Activated T-helper 1 cell treated with anti-CD3 and anti-CD28 coated beads, Interleukin-12 subunit alpha, Interleukin-12 subunit beta, Interleukin-2, Interleukin-4 antibody, amounts not matched to agents 30 ng/mL and 10 ng/mL and 1 ng/mL, durations not matched to agents 14 hours and 24 hours and 36 hours (primary cell): ENCODE results near the gene PIP4P1. TPM values are rescaled to one million over a fixed set of nuclear protein-coding genes. Genes with fewer than 3 reads are reported as not detected.
A peak's percentile ranks its signal among the peaks of the same experiment; 100 is the strongest.

Experiments
- DNase-seq: peaks from one replicate; pipeline ENCODE4 v3.0.0; 2021; ENCODE audit warnings: low spot score
- H3K27ac Mint-ChIP-seq: one replicate; pipeline ENCODE4 v1.8.0; 2021; ENCODE audit warnings: mild to moderate bottlenecking, mixed read lengths
- H3K27me3 Mint-ChIP-seq: one replicate; pipeline ENCODE4 v1.8.0; 2022; ENCODE audit warnings: mild to moderate bottlenecking, moderate library complexity, mixed read lengths; ENCODE audit not compliant: insufficient read depth
- H3K36me3 Mint-ChIP-seq: one replicate; pipeline ENCODE4 v1.8.0; 2021; ENCODE audit warnings: low read depth, mixed read lengths
- H3K4me1 Mint-ChIP-seq: one replicate; pipeline ENCODE4 v1.8.0; 2021; ENCODE audit warnings: low read depth, mixed read lengths
- H3K4me3 Mint-ChIP-seq: one replicate; pipeline ENCODE4 v1.8.0; 2021; ENCODE audit warnings: mild to moderate bottlenecking, moderate library complexity, mixed read lengths
- H3K9me3 Mint-ChIP-seq: one replicate; pipeline ENCODE4 v1.8.0; 2021; ENCODE audit warnings: mixed read lengths
- intact Hi-C: fragments of 100-400 bp; cut with micrococcal nuclease; formaldehyde crosslinking; loops from one replicate; pipeline ENCODE4 v1.15.1; 2024
- total RNA-seq: library from RNA; stranded (reverse); gene quantifications from 2 replicates; pipeline ENCODE4 v1.2.3, GENCODE V29; 2022

Gene PIP4P1
- total RNA-seq, 1 donor from 2014 or later: 36.6 TPM

DNA sequence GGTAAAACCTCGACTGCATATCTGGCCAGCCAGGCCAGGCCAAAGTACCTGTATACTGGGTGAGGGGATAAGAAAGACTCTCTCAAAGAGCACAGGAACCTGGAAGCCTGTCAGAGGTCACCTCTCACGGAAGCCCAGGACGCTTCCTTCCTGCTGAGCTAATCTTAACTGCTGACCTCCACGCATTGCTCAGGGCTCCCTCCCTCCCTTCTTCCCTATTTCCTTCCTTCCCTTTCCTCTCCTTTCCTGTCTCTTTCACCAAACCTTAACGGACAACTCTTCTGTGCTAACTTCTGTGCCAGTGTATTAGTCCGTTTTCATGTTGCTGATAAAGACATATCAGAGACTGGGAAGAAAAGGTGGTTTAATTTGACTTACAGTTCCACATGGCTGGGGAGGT, 29.3 kb upstream of the PIP4P1 start:
- intact Hi-C loops: no loop called here
- DNase-seq: no peak
- H3K9me3 Mint-ChIP-seq: peaks cover 6% of the 10 kb centered on the region

DNA sequence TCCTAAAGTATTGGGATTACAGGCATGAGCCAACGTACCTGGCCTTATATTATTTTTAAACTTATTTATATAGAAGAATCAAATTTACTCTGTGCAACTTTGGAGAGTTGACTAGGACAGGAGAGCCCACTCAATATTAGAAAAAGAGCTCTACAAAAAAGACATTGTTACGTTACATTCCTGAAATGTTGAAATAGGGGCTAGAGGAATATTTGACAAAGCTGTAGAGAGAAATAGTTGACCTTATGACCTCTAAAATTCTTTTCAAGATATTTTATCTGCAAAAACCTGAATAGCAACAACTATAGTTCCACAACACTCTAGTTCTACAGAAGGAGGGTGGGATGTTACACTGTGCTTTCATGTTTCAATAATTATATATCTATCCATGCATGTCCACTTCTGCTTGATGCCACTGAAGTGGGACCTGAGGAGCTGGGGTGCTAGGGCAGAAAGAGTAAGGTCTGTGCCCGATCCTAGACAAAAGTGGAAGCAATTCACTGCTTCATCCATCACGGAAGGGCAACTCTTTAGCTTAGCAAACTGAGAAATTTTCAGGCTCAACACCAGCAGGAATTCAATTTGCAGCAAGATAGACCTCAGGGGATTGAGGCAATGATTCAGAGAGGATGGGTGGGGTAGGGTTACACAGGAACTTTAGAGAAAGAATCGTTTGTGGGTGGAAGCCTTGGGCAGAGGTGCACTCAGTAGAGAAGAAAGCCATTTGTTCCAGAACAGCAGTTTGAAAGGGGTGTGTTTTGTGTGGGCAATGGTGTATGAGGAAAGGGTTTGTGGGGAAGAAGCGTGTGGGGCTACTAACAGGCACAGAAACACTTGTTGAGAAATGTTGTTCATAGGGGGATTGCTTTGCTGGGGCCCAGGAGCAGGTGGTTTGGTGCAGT, 28.1 kb upstream of the PIP4P1 start:
- H3K9me3 Mint-ChIP-seq: no peaks in the 10 kb centered on the region
- H3K27me3 Mint-ChIP-seq: no peaks in the 10 kb centered on the region
- peaks cover 2% of the 10 kb centered on the region for H3K36me3 Mint-ChIP-seq
- H3K4me1 Mint-ChIP-seq: peaks cover 54% of the 10 kb centered on the region
- peak overlapping the region; percentile 54 for H3K27ac Mint-ChIP-seq
- intact Hi-C loops: no loop called here
- peak overlapping the region; percentile 19 for H3K4me3 Mint-ChIP-seq
- DNase-seq: no peak

More for the DNA sequence above, 29.3 kb upstream of the PIP4P1 start:
- peak overlapping the region; percentile 40 for H3K27ac Mint-ChIP-seq
- H3K4me3 Mint-ChIP-seq: no peak overlapping the region
- H3K27me3 Mint-ChIP-seq: no peaks in the 10 kb centered on the region
- peaks cover 63% of the 10 kb centered on the region for H3K4me1 Mint-ChIP-seq
- H3K36me3 Mint-ChIP-seq: peaks cover 2% of the 10 kb centered on the region

- Mint-ChIP-seq H3K36me3 (no peaks in the 10 kb centered on the region), H3K27me3 (peaks cover 2% of the 10 kb centered on the region), H3K4me3 (no peak overlapping the region), H3K9me3 (no peaks in the 10 kb centered on the region), H3K27ac (no peak overlapping the region), H3K4me1 (peaks cover 47% of the 10 kb centered on the region)
- intact Hi-C loops: no loop called here
- no peak for DNase-seq
These were observed 26.1 kb upstream of the PIP4P1 start for GRCh38 chr14:20487396-20487725.

DNA sequence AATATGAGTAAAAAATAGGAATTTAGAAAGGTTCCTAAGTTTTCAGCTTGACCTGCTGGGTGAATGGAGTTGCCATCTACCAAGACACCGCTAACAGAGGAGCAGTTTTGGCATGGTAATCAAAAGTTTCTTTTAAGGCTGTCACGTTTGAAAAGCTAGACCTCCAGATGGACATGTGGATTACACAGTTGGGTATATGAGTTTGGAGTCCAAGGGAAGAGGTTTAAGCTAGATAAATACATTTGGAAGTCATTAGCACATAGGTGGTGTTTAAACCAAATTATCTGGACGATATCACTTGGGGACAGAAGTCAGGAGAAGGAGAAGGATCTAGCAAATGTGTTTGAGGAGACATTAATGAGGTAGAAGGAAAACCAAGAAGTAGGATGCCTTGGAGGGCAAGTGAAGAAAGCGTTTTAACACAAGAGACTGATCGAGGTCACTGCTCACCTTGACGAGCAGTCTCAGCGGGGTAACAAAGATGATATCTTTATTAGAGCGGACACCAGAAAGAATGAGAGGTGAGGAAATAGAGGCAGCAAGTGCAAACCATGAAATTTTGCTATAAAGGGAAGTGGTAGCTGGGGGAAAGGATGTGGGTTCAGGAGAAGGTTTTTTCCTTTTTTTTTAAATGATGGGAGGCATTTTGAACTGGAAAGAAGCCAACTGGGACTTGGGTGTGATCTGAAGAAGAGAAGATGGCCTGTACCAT, 25.6 kb upstream of the PIP4P1 start:
- Mint-ChIP-seq H3K36me3 (no peaks in the 10 kb centered on the region), H3K4me3 (no peak overlapping the region), H3K4me1 (peaks cover 47% of the 10 kb centered on the region), H3K9me3 (no peaks in the 10 kb centered on the region), H3K27ac (no peak overlapping the region), H3K27me3 (peaks cover 2% of the 10 kb centered on the region)
- intact Hi-C loops: no loop called here
- DNase-seq: no peak

DNA sequence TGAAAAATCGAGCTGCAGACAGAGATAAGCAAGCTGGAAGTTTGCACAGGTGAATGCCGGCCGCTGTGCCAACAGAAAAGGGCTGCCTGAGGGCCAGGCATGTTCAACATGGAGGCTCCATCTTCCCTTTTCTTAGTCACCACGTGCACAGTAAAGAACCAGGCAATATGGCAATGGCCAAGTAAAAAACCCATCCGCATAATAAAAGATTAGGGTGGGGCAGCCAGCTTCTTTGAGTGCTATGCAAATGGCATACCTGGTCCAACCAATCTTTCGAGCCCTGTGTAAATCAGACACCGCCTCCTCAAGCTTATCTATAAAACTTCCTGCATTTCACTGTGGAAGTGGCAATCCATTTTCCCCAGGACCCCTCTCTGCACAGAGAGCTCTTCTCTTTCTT, 24.7 kb upstream of the PIP4P1 start:
- DNase-seq: no peak
- no peak overlapping the region for H3K4me3 Mint-ChIP-seq
- H3K4me1 Mint-ChIP-seq: peaks cover 37% of the 10 kb centered on the region
- no peak overlapping the region for H3K27ac Mint-ChIP-seq
- intact Hi-C loops: no loop called here
- H3K9me3 Mint-ChIP-seq: no peaks in the 10 kb centered on the region
- peaks cover 2% of the 10 kb centered on the region for H3K27me3 Mint-ChIP-seq
- no peaks in the 10 kb centered on the region for H3K36me3 Mint-ChIP-seq

- intact Hi-C loops: no loop called here
- H3K4me1 Mint-ChIP-seq: peaks cover 13% of the 10 kb centered on the region
- peaks cover 13% of the 10 kb centered on the region for H3K36me3 Mint-ChIP-seq
- DNase-seq: no peak
- H3K27ac Mint-ChIP-seq: no peak overlapping the region
- H3K4me3 Mint-ChIP-seq: no peak overlapping the region
- H3K27me3 Mint-ChIP-seq: peaks cover 2% of the 10 kb centered on the region
- no peaks in the 10 kb centered on the region for H3K9me3 Mint-ChIP-seq
These were observed 21.1 kb upstream of the PIP4P1 start for GRCh38 chr14:20482382-20482781.

DNA sequence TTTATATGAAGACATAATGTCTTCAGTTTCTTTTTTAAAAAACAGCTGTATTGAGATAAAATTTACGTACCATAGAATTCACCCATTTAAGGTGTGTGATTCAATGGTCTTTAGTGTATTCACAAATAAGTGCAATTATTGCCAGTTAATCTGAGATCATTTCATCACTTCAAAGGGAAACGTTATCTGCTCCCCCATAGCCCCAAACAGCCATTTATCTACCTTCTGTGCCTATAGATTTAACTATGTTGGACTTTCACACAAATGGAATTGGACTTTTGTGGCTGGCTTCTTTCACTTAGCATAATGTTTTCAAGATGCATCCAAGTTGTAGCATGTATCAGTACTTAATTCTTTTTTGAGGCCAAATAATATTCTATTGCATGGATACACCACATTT, 17.7 kb upstream of the PIP4P1 start:
- Mint-ChIP-seq H3K27ac (no peak overlapping the region), H3K9me3 (no peaks in the 10 kb centered on the region), H3K4me3 (no peak overlapping the region), H3K36me3 (peaks cover 41% of the 10 kb centered on the region), H3K4me1 (peaks cover 38% of the 10 kb centered on the region), H3K27me3 (peaks cover 2% of the 10 kb centered on the region)
- no peak for DNase-seq
- intact Hi-C loops: no loop called here

- Mint-ChIP-seq H3K27me3 (no peaks in the 10 kb centered on the region), H3K9me3 (no peaks in the 10 kb centered on the region), H3K4me3 (peak overlapping the region; percentile 50), H3K36me3 (peaks cover 50% of the 10 kb centered on the region), H3K27ac (peak overlapping the region; percentile 82), H3K4me1 (peaks cover 49% of the 10 kb centered on the region)
- intact Hi-C loops: loop anchor here (1.0 kb wide), 1 partner anchor 8 kb away; the partner anchor contains the start of gene PNP
- no peak for DNase-seq
These were observed 16.1 kb upstream of the PIP4P1 start for GRCh38 chr14:20477211-20477876.

DNA sequence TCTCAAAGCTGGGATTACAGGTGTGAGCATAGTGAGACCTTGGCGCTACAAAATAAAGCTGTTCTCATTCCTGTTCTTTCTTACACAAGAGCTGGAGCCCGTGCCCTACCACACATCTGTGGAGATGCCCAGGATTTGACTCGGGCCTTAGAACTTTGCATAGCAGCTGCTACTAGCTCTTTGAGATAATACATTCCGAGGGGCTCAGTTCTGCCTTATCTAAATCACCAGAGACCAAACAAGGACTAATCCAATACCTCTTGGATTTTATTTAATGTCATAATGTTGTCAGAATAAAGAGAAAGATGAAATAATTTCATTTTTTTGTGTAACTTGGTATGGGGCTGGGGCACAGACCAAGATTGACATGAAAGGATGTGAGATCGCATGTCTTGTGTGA, 15.5 kb upstream of the PIP4P1 start:
- Mint-ChIP-seq H3K4me3 (no peak overlapping the region), H3K27me3 (no peaks in the 10 kb centered on the region), H3K36me3 (peaks cover 56% of the 10 kb centered on the region), H3K27ac (peak overlapping the region; percentile 82), H3K9me3 (no peaks in the 10 kb centered on the region), H3K4me1 (peaks cover 55% of the 10 kb centered on the region)
- intact Hi-C loops: loop anchor here (1.0 kb wide), 1 partner anchor 7 kb away; the partner anchor contains the start of gene PNP
- DNase-seq: no peak

DNA sequence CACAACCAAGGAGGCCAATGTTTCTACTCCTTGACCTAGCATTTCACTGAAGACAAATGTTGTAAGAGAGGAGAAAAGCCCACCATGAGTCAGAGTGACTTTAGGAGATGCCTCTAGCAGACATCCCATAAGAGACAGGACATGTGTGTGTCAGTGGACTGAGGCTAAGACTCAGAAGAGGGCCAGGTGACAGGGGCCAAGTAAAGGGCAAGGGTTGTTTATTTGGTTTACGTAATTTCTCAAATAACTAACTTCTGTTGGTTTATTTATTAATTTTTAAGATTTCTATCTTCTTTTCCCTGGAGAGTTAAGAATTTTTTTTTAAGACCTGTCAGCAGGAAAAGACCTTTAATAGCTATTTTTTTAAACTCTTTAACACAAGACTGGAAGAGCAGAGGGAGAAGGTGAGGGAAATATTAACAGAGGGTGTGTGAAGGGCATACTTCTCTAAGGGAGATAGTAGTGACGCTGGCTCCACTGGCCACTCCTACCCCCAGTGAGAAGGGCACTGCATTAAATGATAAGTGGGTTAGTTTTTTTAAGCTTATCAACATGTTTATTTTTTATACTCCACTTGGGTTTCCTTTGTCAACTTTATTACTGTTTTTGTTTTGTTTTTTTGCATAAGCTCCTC, 11.4 kb upstream of the PIP4P1 start:
- peaks cover under 1% of the 10 kb centered on the region for H3K27me3 Mint-ChIP-seq

GRCh38 chr14:20470603-20470901, 9.3 kb upstream of the PIP4P1 start:
- H3K27me3 Mint-ChIP-seq: peaks cover 3% of the 10 kb centered on the region
- H3K4me1 Mint-ChIP-seq: peaks cover 50% of the 10 kb centered on the region
- intact Hi-C loops: no loop called here
- H3K4me3 Mint-ChIP-seq: peak overlapping the region; percentile 95
- H3K36me3 Mint-ChIP-seq: peaks cover 41% of the 10 kb centered on the region
- DNase-seq: no peak
- H3K9me3 Mint-ChIP-seq: no peaks in the 10 kb centered on the region
- H3K27ac Mint-ChIP-seq: peak overlapping the region; percentile 96

More for the DNA sequence above, 11.4 kb upstream of the PIP4P1 start:
- Mint-ChIP-seq H3K4me1 (peaks cover 71% of the 10 kb centered on the region), H3K9me3 (no peaks in the 10 kb centered on the region), H3K36me3 (peaks cover 56% of the 10 kb centered on the region), H3K27ac (peak overlapping the region; percentile 21), H3K4me3 (peak overlapping the region; percentile 70)
- intact Hi-C loops: no loop called here
- DNase-seq: no peak

- H3K36me3 Mint-ChIP-seq: peaks cover 37% of the 10 kb centered on the region
These were observed 8.8 kb upstream of the PIP4P1 start for GRCh38 chr14:20469890-20470602.

More at GRCh38 chr14:20469890-20470602, 8.8 kb upstream of the PIP4P1 start:
- peak; percentile 28 for DNase-seq
- Mint-ChIP-seq H3K9me3 (no peaks in the 10 kb centered on the region), H3K4me3 (peak overlapping the region; percentile 95), H3K27ac (peak overlapping the region; percentile 96), H3K27me3 (peaks cover 3% of the 10 kb centered on the region), H3K4me1 (peaks cover 47% of the 10 kb centered on the region)
- intact Hi-C loops: loop anchor here (1.0 to 5.0 kb wide), 7 partner anchors 7 to 143 kb away; partner anchors contain the start of genes APEX1, OSGEP, PARP2 and PIP4P1
